Cardiac fibroblast (primary cell): ENCODE measurements around the gene CABLES1.
"Not testable (repeated sequence)": the region's sequence is repeated elsewhere in the genome, so short reads cannot be mapped to it uniquely, and the experiment has no call there.

Experiments
- DNase-seq, 2 donors: peaks; one replicate each; pipeline versions ENCODE4 v3.0.0 to v3.0.0-alpha.2; 2010; ENCODE audit warnings: low read depth in 2 of 2
- H3K4me3 ChIP-seq, 2 donors: replicated peaks in 1 of 2; 1 replicate in 1 of 2; 2 replicates in 1 of 2; pipeline ENCODE4 v1.5.1; 2011; ENCODE audit warnings: low read depth in 2 of 2, low read length in 2 of 2, mild to moderate bottlenecking in 2 of 2, moderate library complexity in 1 of 2
- CTCF ChIP-seq: IDR thresholded peaks from one replicate; pipeline ENCODE4 v1.5.1; 2011; ENCODE audit warnings: low read depth, mild to moderate bottlenecking, low read length, inconsistent platforms

The CABLES1 gene

GRCh38 chr18:23134780-23135549 lies at the start of gene CABLES1:
Gene CABLES1, plus strand, starts transcription at chr18:23135485. Its CDS starts 278 bp downstream, at chr18:23135763.
- peak within 1 kb of the TSS; percentile 62 to 70 for H3K4me3 ChIP-seq
- TF ChIP-seq CTCF: no peak

GRCh38 chr18:23087352-23087751 lies 47.9 kb upstream of the CABLES1 start:
- no peak for DNase-seq

More at GRCh38 chr18:23134780-23135549, at the start of gene CABLES1:
- DNase-seq: peak; percentile 55 to 66

GRCh38 chr18:23088310-23088709 lies 47.0 kb upstream of the CABLES1 start:
- no peak for DNase-seq
- no peak for TF ChIP-seq CTCF

More at GRCh38 chr18:23087352-23087751, 47.9 kb upstream of the CABLES1 start:
- TF ChIP-seq CTCF: no peak
- no peak overlapping the region for H3K4me3 ChIP-seq

GRCh38 chr18:23091017-23091993 lies 44.0 kb upstream of the CABLES1 start:
- DNase-seq: peak; percentile 49 to 56
- not testable (repeated sequence) for H3K4me3 ChIP-seq

More at GRCh38 chr18:23088310-23088709, 47.0 kb upstream of the CABLES1 start:
- H3K4me3 ChIP-seq: no peak overlapping the region

- H3K4me3 ChIP-seq: no peak overlapping the region
- no peak for DNase-seq
- no peak for TF ChIP-seq CTCF
These were observed 43.2 kb upstream of the CABLES1 start for GRCh38 chr18:23092121-23092520.

- DNase-seq, H3K4me3 ChIP-seq: not testable (repeated sequence)
These were observed 42.2 kb upstream of the CABLES1 start for GRCh38 chr18:23093130-23093529.

GRCh38 chr18:23093772-23094171 lies 41.5 kb upstream of the CABLES1 start:
- DNase-seq: no peak
- H3K4me3 ChIP-seq: no peak overlapping the region
- TF ChIP-seq CTCF: no peak
